GM12801 (cell line): ENCODE results near the gene TXNRD2.

ENCODE experiments used
- CTCF ChIP-seq: IDR thresholded peaks from one replicate; pipeline ENCODE4 v1.5.1; 2011; ENCODE audit warnings: control low read depth; ENCODE audit not compliant: insufficient read length; ENCODE audit errors: extremely low read depth

Gene TXNRD2

GRCh38 chr22:19848298-19849224, 93.1 kb downstream of the TXNRD2 start:
- no peak for TF ChIP-seq CTCF

- no peak for TF ChIP-seq CTCF
Observed at GRCh38 chr22:19847345-19847632, 94.3 kb downstream of the TXNRD2 start.

- TF ChIP-seq CTCF: no peak
Observed at GRCh38 chr22:19846620-19847344, 94.8 kb downstream of the TXNRD2 start.

GRCh38 chr22:19845054-19845722, 96.4 kb downstream of the TXNRD2 start:
- TF ChIP-seq CTCF: no peak

- no peak for TF ChIP-seq CTCF
Observed at GRCh38 chr22:19844377-19845053, 97.1 kb downstream of the TXNRD2 start.

GRCh38 chr22:19843857-19844376, 97.7 kb downstream of the TXNRD2 start:
- no peak for TF ChIP-seq CTCF
